Spleen (tissue), 7 donors: ENCODE results near the gene AFAP1.

ENCODE experiments used
- CTCF ChIP-seq, 11 experiments: fragments of 200-600 bp in 7 of 11; fragments of 450-650 bp in 4 of 11; sonication (generic) in 4 of 11; IDR thresholded peaks in 8 of 11; conservative IDR thresholded peaks in 3 of 11; 1 replicate in 7 of 11; 2 replicates in 4 of 11; pipeline versions ENCODE4 v1.4.0 to v1.8.0; 2016 to 2021; ENCODE audit warnings: antibody characterized with exemption in 11 of 11, inconsistent platforms in 4 of 11, mild to moderate bottlenecking in 1 of 11
- POLR2A ChIP-seq, 3 donors: fragments of 450-650 bp; IDR thresholded peaks; one replicate each; pipeline ENCODE4 v1.5.1; 2017; ENCODE audit warnings: antibody characterized with exemption in 3 of 3, mild to moderate bottlenecking in 1 of 3
- donor health status: DM: no; HTN: no; CAD: no; lungs with moderate emphysema.
- donor health status: DM: no; HTN: no; CAD: no.
- donor health status: DM: no; HTN: no; CAD: no.

GRCh38 chr4:7761312-7761711, 178.3 kb downstream of the AFAP1 start:
- TF ChIP-seq POLR2A (IDR thresholded peaks at IDR 0.05) (no peak), CTCF (IDR thresholded peaks at IDR 0.05 in 8 of 11, conservative IDR thresholded peaks at IDR 0.05 in 3 of 11) (no peak)
